Epithelial cell of esophagus (primary cell): ENCODE measurements around the gene ZNF532.

Source experiments
- DNase-seq: peaks from one replicate; pipeline ENCODE4 v3.0.0; 2010; ENCODE audit warnings: low read depth
- H3K4me3 ChIP-seq: 2 replicates; pipeline ENCODE4 v1.5.1; 2011; ENCODE audit warnings: mild to moderate bottlenecking, low read length, control low read depth
- TF ChIP-seq, protein P1 (sequence below): IDR thresholded peaks from 2 replicates; pipeline ENCODE4 v1.5.1; 2011; ENCODE audit warnings: low read depth, mild to moderate bottlenecking, low read length, control low read depth, inconsistent platforms; ENCODE audit not compliant: insufficient read depth; ENCODE audit errors: missing control alignments

Gene ZNF532

DNA sequence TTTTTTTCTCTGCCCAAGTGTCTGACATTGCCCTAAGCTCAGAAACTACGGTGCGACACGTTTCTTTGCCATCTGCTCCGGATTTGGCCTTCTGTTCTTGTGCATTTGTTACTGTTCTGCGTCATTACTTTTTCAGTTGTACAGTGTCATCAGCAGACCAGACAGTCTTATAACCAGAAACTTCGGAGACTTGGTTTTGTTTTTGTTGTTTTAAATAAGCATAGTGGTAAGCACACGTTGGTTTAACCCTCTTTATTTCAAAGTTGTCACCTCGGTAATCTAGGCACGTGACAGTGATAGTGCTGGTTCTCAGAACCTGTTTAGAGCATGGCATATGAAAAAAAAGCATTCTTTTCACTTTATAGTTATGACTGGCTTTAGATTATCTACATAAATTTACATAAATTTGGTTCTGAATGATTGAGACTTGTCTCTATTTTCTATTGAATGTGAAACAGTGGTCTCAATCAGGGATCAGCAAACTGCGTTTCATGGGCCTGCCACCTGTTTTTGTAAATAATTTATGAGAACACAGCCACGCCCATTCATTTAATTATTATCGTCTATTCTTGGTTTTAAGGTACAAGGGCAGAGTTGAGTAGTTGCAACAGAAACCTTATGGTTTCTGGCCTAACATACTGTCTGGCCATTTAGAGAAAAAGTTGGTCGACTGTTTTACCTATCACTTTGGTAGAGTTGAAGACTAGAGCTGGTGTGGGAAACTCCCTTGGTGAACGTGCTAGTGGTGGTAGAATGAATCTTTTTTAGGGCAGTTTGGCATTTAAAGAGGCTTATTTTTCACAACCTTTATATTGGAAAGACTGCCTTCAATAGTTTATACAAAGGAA, 106.5 kb downstream of the ZNF532 start:
- H3K4me3 ChIP-seq, result no peak overlapping the region
- DNase-seq, result no peak

DNA sequence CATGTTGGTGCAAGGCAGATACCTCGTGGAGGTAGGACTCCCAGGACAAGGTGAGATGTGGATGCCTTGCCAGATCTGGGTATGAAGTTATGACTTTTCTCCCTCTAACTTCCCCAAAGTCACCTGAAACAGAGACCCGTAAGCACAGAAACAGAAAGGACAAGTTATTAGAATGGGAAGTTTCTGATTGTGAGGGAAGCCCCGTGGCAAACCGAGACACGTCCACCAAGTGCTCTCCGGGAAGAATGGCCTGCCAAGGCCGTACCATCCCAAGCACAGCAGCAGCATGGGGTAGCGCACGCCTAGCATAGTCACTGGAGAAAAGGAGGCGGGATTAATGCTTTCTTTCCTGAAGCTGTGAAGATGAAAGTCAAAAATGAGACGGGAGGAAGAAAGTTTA, 110.6 kb downstream of the ZNF532 start:
- H3K4me3 ChIP-seq, result no peak overlapping the region
- no peak for DNase-seq
- TF ChIP-seq, protein P1, sequence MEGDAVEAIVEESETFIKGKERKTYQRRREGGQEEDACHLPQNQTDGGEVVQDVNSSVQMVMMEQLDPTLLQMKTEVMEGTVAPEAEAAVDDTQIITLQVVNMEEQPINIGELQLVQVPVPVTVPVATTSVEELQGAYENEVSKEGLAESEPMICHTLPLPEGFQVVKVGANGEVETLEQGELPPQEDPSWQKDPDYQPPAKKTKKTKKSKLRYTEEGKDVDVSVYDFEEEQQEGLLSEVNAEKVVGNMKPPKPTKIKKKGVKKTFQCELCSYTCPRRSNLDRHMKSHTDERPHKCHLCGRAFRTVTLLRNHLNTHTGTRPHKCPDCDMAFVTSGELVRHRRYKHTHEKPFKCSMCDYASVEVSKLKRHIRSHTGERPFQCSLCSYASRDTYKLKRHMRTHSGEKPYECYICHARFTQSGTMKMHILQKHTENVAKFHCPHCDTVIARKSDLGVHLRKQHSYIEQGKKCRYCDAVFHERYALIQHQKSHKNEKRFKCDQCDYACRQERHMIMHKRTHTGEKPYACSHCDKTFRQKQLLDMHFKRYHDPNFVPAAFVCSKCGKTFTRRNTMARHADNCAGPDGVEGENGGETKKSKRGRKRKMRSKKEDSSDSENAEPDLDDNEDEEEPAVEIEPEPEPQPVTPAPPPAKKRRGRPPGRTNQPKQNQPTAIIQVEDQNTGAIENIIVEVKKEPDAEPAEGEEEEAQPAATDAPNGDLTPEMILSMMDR, result no peak

More for the DNA sequence above, 106.5 kb downstream of the ZNF532 start:
- TF ChIP-seq, protein P1, result no peak

DNA sequence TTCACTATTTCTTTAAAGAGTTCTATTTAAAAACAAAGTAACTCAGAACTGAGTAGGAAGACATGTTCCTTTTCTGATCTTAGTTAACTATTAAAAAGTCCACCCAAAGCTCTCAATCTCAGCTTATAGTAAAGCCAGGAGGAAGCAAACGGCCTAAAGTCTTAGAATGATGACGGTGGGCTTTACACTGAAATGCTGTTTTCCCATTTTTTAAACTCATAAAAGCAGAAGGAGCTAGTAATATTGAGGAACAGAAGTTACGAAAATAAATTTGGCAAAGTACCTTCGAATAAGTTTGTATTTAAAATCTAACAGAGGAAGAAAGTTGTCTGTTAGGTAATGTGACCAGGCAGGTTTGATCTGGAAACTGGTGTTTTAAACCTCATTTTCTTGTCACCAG, 111.1 kb downstream of the ZNF532 start:
- DNase-seq, result no peak
- H3K4me3 ChIP-seq, result no peak overlapping the region
- TF ChIP-seq, protein P1, result no peak

DNA sequence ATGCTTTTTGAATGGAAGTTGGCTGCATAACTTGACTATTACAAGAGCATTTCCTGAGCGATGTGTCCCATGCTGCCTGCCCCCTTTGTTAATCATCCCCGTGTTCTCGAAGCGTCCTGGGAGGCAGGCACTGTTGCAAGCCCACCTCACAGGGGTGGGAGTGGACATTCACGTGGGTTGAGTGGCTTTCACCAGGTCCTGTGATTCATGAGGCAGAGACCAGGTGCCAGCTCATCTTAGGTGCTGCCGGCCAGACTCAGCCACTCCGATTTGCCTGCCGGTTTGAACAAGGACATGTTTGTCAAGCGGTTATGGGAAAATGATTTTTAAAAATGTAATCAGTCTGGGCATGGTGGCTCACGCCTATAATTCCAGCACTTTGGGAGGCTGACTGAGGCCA, 112.5 kb downstream of the ZNF532 start:
- H3K4me3 ChIP-seq, result no peak overlapping the region
- DNase-seq, result peak; percentile 55
- TF ChIP-seq, protein P1, result no peak

DNA sequence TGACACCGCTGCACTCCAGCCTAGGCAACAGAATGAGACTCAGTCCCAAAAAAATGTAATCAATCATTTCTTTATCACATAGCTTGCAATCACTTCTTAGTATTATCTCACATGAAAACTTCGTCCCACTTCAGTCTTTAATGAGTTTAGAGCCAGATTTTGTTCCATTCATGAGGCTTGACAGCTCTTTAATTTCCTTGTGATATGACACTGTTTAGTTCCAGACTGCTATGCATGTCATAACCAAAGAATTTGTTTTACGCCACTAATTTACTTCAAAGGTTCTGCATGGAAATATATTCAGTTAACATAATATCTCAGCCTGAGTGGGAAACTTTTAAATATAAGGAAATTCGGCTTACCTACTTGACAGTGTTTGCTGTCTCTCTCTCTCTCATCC, 113.1 kb downstream of the ZNF532 start:
- TF ChIP-seq, protein P1, result no peak
- no peak for DNase-seq
- no peak overlapping the region for H3K4me3 ChIP-seq

DNA sequence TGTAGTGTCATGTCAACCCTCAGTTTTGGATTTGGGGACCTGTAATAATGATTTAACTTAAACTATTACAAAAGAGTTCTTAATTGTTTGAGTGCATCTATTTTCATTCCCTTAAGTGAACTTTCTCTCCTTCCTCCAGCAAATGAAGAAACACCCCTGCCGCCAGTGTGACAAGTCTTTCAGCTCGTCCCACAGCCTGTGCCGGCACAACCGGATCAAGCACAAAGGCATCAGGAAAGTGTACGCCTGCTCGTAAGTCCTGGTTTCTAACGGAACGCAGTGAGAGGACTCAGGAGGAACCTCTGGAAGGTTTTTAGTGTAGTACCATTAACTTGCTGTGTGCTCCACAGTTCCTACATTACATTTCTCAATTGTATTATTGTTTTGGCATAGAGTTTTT, 114.2 kb downstream of the ZNF532 start:
- no peak for DNase-seq
- TF ChIP-seq, protein P1, result no peak
- H3K4me3 ChIP-seq, result no peak overlapping the region

DNA sequence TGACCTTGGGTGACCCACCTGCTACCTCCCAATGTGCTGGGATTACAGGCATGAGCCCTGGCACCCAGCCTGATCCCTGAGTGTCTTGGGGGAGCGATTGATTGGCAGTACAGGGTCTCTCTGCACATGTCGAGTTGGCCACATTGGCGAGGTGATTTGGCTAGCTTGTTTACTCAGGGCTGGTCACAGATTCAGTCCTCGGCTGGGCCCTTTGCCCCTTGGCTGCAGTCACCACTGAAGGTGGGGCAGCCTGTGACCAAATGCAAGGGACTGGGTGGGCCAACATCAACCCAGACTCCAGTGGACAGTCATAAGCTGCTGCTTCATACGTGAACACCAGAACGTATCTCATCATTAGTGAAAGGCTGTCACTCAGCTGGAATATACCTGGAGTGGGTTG, 114.9 kb downstream of the ZNF532 start:
- no peak for DNase-seq
- H3K4me3 ChIP-seq, result no peak overlapping the region
- TF ChIP-seq, protein P1, result no peak
